Measurements from ENCODE around the gene ZBTB5. TPM values are rescaled to one million over a fixed set of nuclear protein-coding genes. Genes with fewer than 3 reads are reported as not detected.

The ZBTB5 gene
- total and polyA plus RNA-seq, 2 of the 4 experiments (the other 2 are of a cell fraction): 6.3 to 9.1 TPM

DNA sequence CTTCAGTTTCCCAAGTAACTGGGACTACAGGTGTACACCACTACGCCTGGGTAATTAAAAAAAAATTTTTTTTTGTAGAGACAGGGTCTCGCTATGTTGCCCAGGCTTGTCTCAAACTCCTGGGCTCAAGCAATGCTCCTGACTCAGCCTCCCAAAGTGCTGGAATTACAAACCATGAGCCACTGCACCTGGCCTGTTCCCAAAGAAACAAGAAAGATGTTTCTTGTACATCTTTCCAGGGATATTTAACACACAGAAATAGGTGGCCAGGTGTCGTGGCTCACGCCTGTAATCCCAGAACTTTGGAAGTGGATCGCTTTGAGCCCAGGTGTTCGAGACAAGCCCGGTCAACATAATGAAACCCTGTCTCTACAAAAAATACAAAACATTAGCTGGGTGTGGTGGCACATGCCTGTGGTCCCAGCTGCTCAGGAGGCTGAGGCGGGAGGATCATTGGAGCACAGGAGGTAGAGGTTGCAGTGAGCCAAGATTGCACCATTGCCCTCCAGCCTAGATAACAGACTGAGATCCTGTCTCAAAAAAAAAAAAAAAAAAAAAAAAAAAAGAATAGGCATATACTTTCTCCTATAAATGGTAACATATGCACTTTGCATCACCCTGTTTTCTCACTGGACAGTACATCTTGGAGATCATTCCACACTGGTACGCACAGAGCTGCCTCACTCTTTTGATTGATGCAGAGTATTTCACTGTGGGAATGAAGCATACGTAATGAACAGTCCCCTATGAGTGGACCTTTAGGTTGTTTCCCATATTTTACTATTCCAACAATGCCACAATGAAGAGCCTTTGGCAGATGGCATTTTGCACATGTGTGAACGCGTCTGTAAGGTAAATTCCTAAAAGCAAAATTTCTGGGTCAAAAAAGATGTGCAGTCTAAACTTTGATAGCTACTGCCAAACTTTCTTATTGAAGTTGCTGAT is 44.7 kb downstream of the ZBTB5 start:
- no peak overlapping the region for H2AFZ ChIP-seq (replicated peaks; ENCODE audit: low read length, poor library complexity)
- no peak overlapping the region for H3K4ac ChIP-seq (ENCODE audit: low read depth, low read length)
- H3K9ac ChIP-seq (ENCODE audit: low read depth, low read length): no peak overlapping the region
- intact Hi-C loops (cut with micrococcal nuclease): no loop called here
- no peak overlapping the region for H2BK15ac ChIP-seq (ENCODE audit: low read depth, low read length)
- no peak overlapping the region for H3K4me3 ChIP-seq (ENCODE audit: insufficient read depth, low read depth, low read length)
- H3K18ac ChIP-seq (ENCODE audit: low read depth, low read length): no peak overlapping the region
- CTCF ChIA-PET: no interaction called here
- H3K4me1 ChIP-seq (ENCODE audit: control insufficient read depth, insufficient read depth, low read length): peaks cover 9% of the 10 kb centered on the region
- H3K36me3 ChIP-seq (ENCODE audit: control insufficient read depth, insufficient read depth, low read length): peaks cover 2% of the 10 kb centered on the region; the same call in 1 of the 2 replicates
- no peak for ATAC-seq (ENCODE audit: low read depth)
- no TSS peak for BruUV-seq (replicated peaks)
- H2BK5ac ChIP-seq (ENCODE audit: low read depth, low read length, poor library complexity, severe bottlenecking): no peak overlapping the region
- H3K56ac ChIP-seq (ENCODE audit: extremely low read depth, insufficient read depth, low read length): no peak overlapping the region
- H2AK5ac ChIP-seq (ENCODE audit: low read depth, low read length): no peak overlapping the region
- peaks cover 22% of the 10 kb centered on the region for H4K20me1 ChIP-seq (ENCODE audit: insufficient read depth, low read length)
- in situ Hi-C loops (cut with MboI; ENCODE audit: low sequenced_read_pairs): no loop called here
- POLR2A ChIA-PET (ENCODE audit: unreplicated experiment): no interaction called here
- H3K9me1 ChIP-seq (ENCODE audit: insufficient read depth, low read length): peaks cover 16% of the 10 kb centered on the region
- H4K5ac ChIP-seq (ENCODE audit: low read depth, low read length): no peak overlapping the region
- peaks cover 10 to 33% of the 10 kb centered on the region in 2 experiments for H3K79me1 ChIP-seq (ENCODE audit: low read depth in 1 of 2, low read length in 2 of 2)
- H3K14ac ChIP-seq (replicated peaks; ENCODE audit: low read depth, low read length): no peak overlapping the region
- no peaks in the 10 kb centered on the region for H3K9me3 ChIP-seq (ENCODE audit: control insufficient read depth, insufficient read depth, low read length)
- no peak for DNase-seq
- dilution Hi-C loops (cut with HindIII; ENCODE audit: low sequenced_read_pairs, unreplicated experiment): no loop called here
- H4K8ac ChIP-seq (ENCODE audit: low read depth in 2 of 2, low read length in 2 of 2): no peak overlapping the region
- H2BK120ac ChIP-seq (ENCODE audit: low read depth, low read length): no peak overlapping the region
- H3K27me3 ChIP-seq (ENCODE audit: control insufficient read depth, insufficient read depth, low read length): no peaks in the 10 kb centered on the region
- H4K91ac ChIP-seq (ENCODE audit: insufficient read depth, low read depth, low read length): no peak overlapping the region
- H2AK9ac ChIP-seq (replicated peaks; ENCODE audit: low read depth, low read length, poor library complexity): no peak overlapping the region
- 100% methylated on average over 1 of the region's 12 CpGs; no CpG with 5 or more reads in 1 of the 2 experiments for WGBS, 2 experiments (ENCODE audit: extremely low coverage in 2 of 2, insufficient read length in 1 of 2)
- no peak overlapping the region for H3K27ac ChIP-seq (ENCODE audit: insufficient read depth, low read length)
- no peak overlapping the region for H3K4me2 ChIP-seq (ENCODE audit: low read depth, low read length)
- no peak overlapping the region for H2BK20ac ChIP-seq (ENCODE audit: low read depth, low read length)
- H3K23ac ChIP-seq (ENCODE audit: low read depth, low read length): no peak overlapping the region
- TF ChIP-seq SMC3 (IDR thresholded peaks at IDR 0.05; ENCODE audit: low read depth, low read length) (no peak), MAFK (IDR thresholded peaks at IDR 0.05; ENCODE audit: low read depth, low read length) (no peak), FOS (IDR thresholded peaks at IDR 0.05; ENCODE audit: low read depth, low read length) (no peak), BHLHE40 (IDR thresholded peaks at IDR 0.05; ENCODE audit: low read depth, low read length) (no peak), MXI1 (IDR thresholded peaks at IDR 0.05; ENCODE audit: borderline replicate concordance, low read depth, low read length) (no peak), RAD21 (IDR thresholded peaks at IDR 0.05; ENCODE audit: low read length) (no peak), POLR2A (IDR thresholded peaks at IDR 0.05; ENCODE audit: low read depth, low read length) (no peak), NFE2L2 (IDR thresholded peaks at IDR 0.05; ENCODE audit: low read depth, low read length) (no peak), RFX5 (IDR thresholded peaks at IDR 0.05; ENCODE audit: low read depth, low read length) (no peak), RCOR1 (IDR thresholded peaks at IDR 0.05; ENCODE audit: insufficient replicate concordance, low read length) (no peak), CHD1 (IDR thresholded peaks at IDR 0.05; ENCODE audit: low read depth, low read length) (no peak), MAZ (IDR thresholded peaks at IDR 0.05; ENCODE audit: borderline replicate concordance, low read depth, low read length) (no peak), CEBPB (IDR thresholded peaks at IDR 0.05; ENCODE audit: low read depth, low read length) (no peak)
- TF ChIP-seq, protein P1, sequence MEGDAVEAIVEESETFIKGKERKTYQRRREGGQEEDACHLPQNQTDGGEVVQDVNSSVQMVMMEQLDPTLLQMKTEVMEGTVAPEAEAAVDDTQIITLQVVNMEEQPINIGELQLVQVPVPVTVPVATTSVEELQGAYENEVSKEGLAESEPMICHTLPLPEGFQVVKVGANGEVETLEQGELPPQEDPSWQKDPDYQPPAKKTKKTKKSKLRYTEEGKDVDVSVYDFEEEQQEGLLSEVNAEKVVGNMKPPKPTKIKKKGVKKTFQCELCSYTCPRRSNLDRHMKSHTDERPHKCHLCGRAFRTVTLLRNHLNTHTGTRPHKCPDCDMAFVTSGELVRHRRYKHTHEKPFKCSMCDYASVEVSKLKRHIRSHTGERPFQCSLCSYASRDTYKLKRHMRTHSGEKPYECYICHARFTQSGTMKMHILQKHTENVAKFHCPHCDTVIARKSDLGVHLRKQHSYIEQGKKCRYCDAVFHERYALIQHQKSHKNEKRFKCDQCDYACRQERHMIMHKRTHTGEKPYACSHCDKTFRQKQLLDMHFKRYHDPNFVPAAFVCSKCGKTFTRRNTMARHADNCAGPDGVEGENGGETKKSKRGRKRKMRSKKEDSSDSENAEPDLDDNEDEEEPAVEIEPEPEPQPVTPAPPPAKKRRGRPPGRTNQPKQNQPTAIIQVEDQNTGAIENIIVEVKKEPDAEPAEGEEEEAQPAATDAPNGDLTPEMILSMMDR (conservative IDR thresholded peaks at IDR 0.05; ENCODE audit: low read depth, low read length): no peak
- TF ChIP-seq, protein P2, sequence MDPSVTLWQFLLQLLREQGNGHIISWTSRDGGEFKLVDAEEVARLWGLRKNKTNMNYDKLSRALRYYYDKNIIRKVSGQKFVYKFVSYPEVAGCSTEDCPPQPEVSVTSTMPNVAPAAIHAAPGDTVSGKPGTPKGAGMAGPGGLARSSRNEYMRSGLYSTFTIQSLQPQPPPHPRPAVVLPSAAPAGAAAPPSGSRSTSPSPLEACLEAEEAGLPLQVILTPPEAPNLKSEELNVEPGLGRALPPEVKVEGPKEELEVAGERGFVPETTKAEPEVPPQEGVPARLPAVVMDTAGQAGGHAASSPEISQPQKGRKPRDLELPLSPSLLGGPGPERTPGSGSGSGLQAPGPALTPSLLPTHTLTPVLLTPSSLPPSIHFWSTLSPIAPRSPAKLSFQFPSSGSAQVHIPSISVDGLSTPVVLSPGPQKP (IDR thresholded peaks at IDR 0.05; ENCODE audit: borderline replicate concordance, low read depth, low read length): no peak

Measured in IMR-90 (cell line).